Stomach (tissue), 9 donors: Measurements from ENCODE around the gene USP40. TPM values are rescaled to one million over a fixed set of nuclear protein-coding genes. Genes with fewer than 3 reads are reported as not detected.

Experiments used
- DNase-seq, 2 donors: peaks; one replicate each; pipeline versions ENCODE4 v3.0.0 to v3.0.0-alpha.2; 2013 to 2019
- H3K27ac ChIP-seq, 5 donors: fragments of 200-600 bp in 4 of 5; sonication (generic) in 4 of 5; one replicate each; pipeline ENCODE4 v1.5.1; 2013 to 2019; ENCODE audit warnings: mild to moderate bottlenecking in 1 of 5, moderate library complexity in 1 of 5
- H3K27me3 ChIP-seq, 3 donors: fragments of 200-600 bp; sonication (generic); one replicate each; pipeline ENCODE4 v1.5.1; 2017 to 2019; ENCODE audit warnings: mixed run types in 1 of 3
- H3K36me3 ChIP-seq, 4 donors: fragments of 200-600 bp; sonication (generic); 1 replicate in 3 of 4; 2 replicates in 1 of 4; pipeline ENCODE4 v1.5.1; 2016 to 2019
- H3K4me1 ChIP-seq, 4 donors: fragments of 200-600 bp; sonication (generic); one replicate each; pipeline ENCODE4 v1.5.1; 2016 to 2019
- H3K4me3 ChIP-seq, 4 donors: fragments of 200-600 bp; sonication (generic) in 3 of 4; one replicate each; pipeline ENCODE4 v1.5.1; 2016 to 2019; ENCODE audit warnings: mild to moderate bottlenecking in 1 of 4
- H3K9me3 ChIP-seq, 4 donors: fragments of 200-600 bp; sonication (generic); one replicate each; pipeline ENCODE4 v1.5.1; 2016 to 2019
- EP300 ChIP-seq: sonication (generic); formaldehyde crosslinking; IDR thresholded peaks from one replicate; pipeline ENCODE4 v1.6.1; 2017; ENCODE audit warnings: antibody characterized with exemption
- POLR2A ChIP-seq, 4 donors: fragments of 450-650 bp; IDR thresholded peaks; one replicate each; pipeline ENCODE4 v1.6.1; 2016; ENCODE audit warnings: antibody characterized with exemption in 4 of 4, control low read depth in 2 of 4, mild to moderate bottlenecking in 1 of 4, moderate library complexity in 1 of 4
- POLR2AphosphoS5 ChIP-seq, 3 donors: sonication (generic); formaldehyde crosslinking; IDR thresholded peaks; one replicate each; pipeline ENCODE4 v1.6.1; 2016; ENCODE audit warnings: antibody characterized with exemption in 3 of 3
- WGBS, 5 donors: extraction: QIAGEN DNeasy Blood & Tissue Kit in 3 of 5; methylation state at CpG; one replicate each; pipeline versions ENCODE4 v1.1.5 to v1.1.7; 2013 to 2018; 5-methylcytosine and 5-hydroxymethylcytosine counted together
- intact Hi-C: fragments of 100-400 bp; cut with DNase I; formaldehyde crosslinking; loops from one replicate; pipeline ENCODE4 v1.15.1; 2023; ENCODE audit warnings: low total_unique reads
- polyA plus RNA-seq, 3 donors: library from polyadenylated mRNA; stranded (reverse); fragments of 200-250 nt; gene quantifications; one replicate each; pipeline ENCODE4 v1.2.3, GENCODE V29; 2013
- total RNA-seq, 5 donors: library from RNA; depleted of rRNA; stranded (reverse); fragments of >200 nt; gene quantifications; one replicate each; pipeline versions ENCODE4 v1.1.0 to v1.2.3, GENCODE V29; 2014 to 2016
- TF ChIP-seq, protein P1 (sequence below), 7 experiments: fragments of 450-650 bp in 4 of 7; fragments of 200-600 bp in 3 of 7; sonication (generic) in 3 of 7; IDR thresholded peaks; one replicate each; pipeline ENCODE4 v1.5.1; 2016 to 2019; ENCODE audit warnings: antibody characterized with exemption in 7 of 7, control low read depth in 2 of 7, mild to moderate bottlenecking in 1 of 7
- donor health status: healthy with polysubstance abuse.
- donor health status: Bipolar disorder and iron deficiency.
- donor health status: healthy.

USP40 gene
- total and polyA plus RNA-seq, 8 donors = 14.5 to 186 (median 31.3) TPM

DNA sequence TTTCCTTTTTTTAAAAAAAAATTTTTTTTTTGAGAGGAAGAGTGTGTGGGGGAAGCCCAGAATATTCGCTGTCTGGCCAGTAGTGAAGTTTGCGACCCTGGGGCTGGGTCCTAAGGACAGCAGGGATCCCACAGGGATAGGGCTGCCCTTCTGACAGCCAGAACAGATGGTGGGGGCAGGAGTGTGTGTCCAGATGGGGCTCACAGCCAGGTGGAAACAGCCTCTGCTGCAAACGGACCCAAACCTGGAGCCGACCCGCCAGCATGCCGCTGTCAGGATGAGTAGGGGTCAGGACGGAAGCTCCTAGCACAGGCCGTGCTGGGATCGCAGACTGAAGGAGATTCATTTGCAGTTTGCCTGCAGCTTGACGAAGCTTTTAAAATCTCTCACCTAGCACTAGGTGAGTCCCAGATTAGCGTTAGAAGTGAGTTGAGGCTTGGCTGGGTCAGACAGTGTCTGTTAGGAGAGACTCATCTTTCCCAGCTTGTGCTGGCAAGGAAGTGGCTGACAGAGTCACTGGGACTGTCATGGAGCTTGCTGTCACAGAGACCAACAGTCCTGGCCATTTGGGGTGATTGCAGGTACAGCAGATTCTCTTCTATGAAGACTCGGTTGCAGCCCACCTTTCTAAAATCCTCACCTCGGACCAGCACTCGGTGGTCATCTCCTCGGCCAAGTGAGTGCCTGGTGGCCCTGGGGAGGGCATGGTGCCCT is 118.9 kb downstream of the USP40 start:
- WGBS, 5 donors = 72 to 93% (median 85%) methylated on average over 14 to 15 of the region's 15 CpGs
- peaks cover 86 to 98% (median 93%) of the 10 kb centered on the region in 4 donors for H3K36me3 ChIP-seq
- no peaks in the 10 kb centered on the region for H3K27me3 ChIP-seq
- H3K9me3 ChIP-seq = no peaks in the 10 kb centered on the region
- intact Hi-C loops = loop anchor here (10.0 kb wide), 1 partner anchor 93 kb away; the partner anchor contains the start of gene DGKD
- DNase-seq = no peak
- TF ChIP-seq EP300 = no peak
- TF ChIP-seq POLR2AphosphoS5 (IDR thresholded peaks at IDR 0.05) = no peak
- TF ChIP-seq POLR2A (IDR thresholded peaks at IDR 0.05) = no peak
- TF ChIP-seq, protein P1, sequence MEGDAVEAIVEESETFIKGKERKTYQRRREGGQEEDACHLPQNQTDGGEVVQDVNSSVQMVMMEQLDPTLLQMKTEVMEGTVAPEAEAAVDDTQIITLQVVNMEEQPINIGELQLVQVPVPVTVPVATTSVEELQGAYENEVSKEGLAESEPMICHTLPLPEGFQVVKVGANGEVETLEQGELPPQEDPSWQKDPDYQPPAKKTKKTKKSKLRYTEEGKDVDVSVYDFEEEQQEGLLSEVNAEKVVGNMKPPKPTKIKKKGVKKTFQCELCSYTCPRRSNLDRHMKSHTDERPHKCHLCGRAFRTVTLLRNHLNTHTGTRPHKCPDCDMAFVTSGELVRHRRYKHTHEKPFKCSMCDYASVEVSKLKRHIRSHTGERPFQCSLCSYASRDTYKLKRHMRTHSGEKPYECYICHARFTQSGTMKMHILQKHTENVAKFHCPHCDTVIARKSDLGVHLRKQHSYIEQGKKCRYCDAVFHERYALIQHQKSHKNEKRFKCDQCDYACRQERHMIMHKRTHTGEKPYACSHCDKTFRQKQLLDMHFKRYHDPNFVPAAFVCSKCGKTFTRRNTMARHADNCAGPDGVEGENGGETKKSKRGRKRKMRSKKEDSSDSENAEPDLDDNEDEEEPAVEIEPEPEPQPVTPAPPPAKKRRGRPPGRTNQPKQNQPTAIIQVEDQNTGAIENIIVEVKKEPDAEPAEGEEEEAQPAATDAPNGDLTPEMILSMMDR (IDR thresholded peaks at IDR 0.05) = peak in 1 of 7 experiments; percentile 4
- peaks cover 26 to 65% (median 44%) of the 10 kb centered on the region in 4 donors for H3K4me1 ChIP-seq
- H3K27ac ChIP-seq = peak overlapping the region; percentile 51 to 81 (median 60)
- no peak overlapping the region for H3K4me3 ChIP-seq

DNA sequence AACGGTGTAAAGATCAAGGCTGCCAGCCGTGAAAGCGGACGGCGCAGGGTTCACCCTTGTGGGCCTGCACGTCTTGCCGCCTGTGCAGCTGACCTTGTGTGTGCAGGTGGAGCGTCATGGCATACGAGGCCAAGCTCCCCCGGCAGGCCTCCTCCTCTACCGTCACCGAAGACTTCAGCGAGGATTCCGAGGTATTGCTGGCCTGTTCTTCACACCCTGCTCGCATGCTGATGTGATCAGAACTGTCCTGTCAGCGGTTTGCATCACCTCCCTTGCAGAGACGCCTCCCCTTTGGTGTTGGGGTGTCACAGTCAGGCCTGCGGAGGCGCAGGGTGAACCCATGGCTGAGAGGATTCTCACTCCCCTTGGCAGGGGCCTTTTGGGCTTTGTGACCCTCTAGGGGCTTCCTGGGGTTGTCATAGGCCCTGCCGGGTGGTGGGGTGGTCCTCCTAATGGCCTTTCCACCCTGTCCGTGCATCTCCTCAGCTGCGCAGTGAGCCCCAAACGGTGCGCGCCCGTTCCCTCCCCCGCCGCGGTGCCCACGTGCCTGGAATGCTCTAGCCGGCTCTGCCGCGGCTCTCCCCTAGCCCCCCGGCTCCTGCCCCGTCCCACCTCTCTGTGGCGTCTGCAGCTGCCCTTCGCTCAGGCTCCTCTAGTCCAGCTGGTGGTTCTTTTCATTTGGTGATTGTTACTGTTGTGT is 119.8 kb downstream of the USP40 start:
- peaks cover 26 to 74% (median 47%) of the 10 kb centered on the region in 4 donors for H3K4me1 ChIP-seq
- intact Hi-C loops = loop anchor here (10.0 kb wide), 1 partner anchor 92 kb away; the partner anchor contains the start of gene DGKD
- H3K9me3 ChIP-seq = no peaks in the 10 kb centered on the region
- H3K27me3 ChIP-seq = no peaks in the 10 kb centered on the region
- WGBS, 5 donors = 72 to 87% (median 77%) methylated on average over 28 to 37 of the region's 37 CpGs
- no peak for TF ChIP-seq POLR2AphosphoS5 (IDR thresholded peaks at IDR 0.05)
- TF ChIP-seq, protein P1 (IDR thresholded peaks at IDR 0.05) = no peak
- no peak for TF ChIP-seq POLR2A (IDR thresholded peaks at IDR 0.05)
- peaks cover 77 to 98% (median 93%) of the 10 kb centered on the region in 4 donors for H3K36me3 ChIP-seq
- no peak overlapping the region for H3K4me3 ChIP-seq
- peak overlapping the region; percentile 1 to 81 (median 72) for H3K27ac ChIP-seq
- no peak for DNase-seq

DNA sequence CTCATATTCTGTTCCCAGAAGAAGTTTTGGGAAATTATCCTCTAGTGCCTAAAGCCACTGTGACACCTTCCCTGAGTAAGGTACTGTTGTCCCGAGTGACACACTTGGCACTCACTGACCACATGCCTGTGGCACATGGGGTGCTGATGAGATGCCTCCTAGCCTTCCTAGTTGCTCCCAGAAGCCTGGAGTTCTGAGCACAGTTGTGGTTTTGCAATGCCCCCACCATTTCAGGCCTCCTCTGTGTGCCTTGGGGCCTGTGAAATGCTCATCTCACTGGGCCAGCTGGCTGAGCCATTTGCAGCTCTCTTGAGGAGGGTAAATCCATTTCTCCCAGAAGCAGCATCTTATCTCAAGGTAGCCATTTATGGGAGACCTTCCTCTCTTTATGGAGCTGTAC is 120.5 kb downstream of the USP40 start:
- no peak for DNase-seq
- intact Hi-C loops = loop anchor here (10.0 kb wide), 1 partner anchor 91 kb away; the partner anchor contains the start of gene DGKD
- Histone ChIP-seq H3K4me3 (no peak overlapping the region), H3K9me3 (no peaks in the 10 kb centered on the region), H3K36me3 (peaks cover 71 to 98% (median 92%) of the 10 kb centered on the region in 4 donors), H3K4me1 (peaks cover 29 to 80% (median 50%) of the 10 kb centered on the region in 4 donors), H3K27ac (peak overlapping the region; percentile 1 to 81 (median 72)), H3K27me3 (no peaks in the 10 kb centered on the region)
- TF ChIP-seq, protein P1 (IDR thresholded peaks at IDR 0.05) = no peak
- TF ChIP-seq EP300 (no peak), POLR2A (IDR thresholded peaks at IDR 0.05) (no peak), POLR2AphosphoS5 (IDR thresholded peaks at IDR 0.05) (no peak)
- 41 to 75% (median 54%) methylated on average over 1 of the region's 1 CpG for WGBS, 5 donors

DNA sequence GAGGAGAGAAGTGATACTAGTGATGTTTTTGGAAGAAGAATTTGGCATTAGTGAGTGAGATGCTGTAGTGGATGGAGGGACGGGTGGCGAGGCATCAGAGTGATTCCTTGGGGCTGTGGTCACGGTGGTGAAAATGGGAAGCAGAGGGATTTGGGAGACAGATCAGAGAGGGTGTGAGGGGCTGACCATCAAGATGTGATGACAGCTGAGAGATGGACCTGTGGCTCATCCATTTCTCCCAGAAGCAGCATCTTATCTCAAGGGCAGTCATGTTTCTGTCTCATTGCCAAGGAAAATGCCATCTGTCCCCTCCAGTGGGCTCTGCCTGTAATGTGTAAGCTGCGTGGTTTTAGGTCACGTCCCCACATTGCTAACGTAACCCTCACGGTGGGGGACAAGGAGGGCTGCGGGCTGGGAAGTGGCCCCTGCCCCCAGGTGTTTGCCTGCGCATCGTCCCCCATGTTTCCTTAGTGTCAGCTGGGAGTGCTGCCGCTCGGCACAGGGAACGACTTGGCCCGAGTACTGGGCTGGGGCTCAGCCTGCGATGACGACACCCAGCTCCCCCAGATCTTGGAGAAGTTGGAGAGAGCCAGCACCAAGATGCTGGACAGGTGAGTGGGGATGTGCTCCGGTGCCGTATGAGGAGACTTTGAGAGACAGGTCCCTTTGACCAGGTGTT is 121.3 kb downstream of the USP40 start:
- Histone ChIP-seq H3K9me3 (no peaks in the 10 kb centered on the region), H3K27me3 (no peaks in the 10 kb centered on the region), H3K4me3 (no peak overlapping the region), H3K27ac (peak overlapping the region; percentile 59 to 81 (median 72)), H3K4me1 (peaks cover 37 to 89% (median 54%) of the 10 kb centered on the region in 4 donors), H3K36me3 (peaks cover 64 to 95% (median 90%) of the 10 kb centered on the region in 4 donors)
- TF ChIP-seq, protein P1 (IDR thresholded peaks at IDR 0.05) = no peak
- TF ChIP-seq EP300 = no peak
- no peak for TF ChIP-seq POLR2A (IDR thresholded peaks at IDR 0.05)
- TF ChIP-seq POLR2AphosphoS5 (IDR thresholded peaks at IDR 0.05) = no peak
- DNase-seq = no peak
- intact Hi-C loops = loop anchor here (10.0 kb wide), 1 partner anchor 90 kb away; the partner anchor contains the start of gene DGKD
- WGBS, 5 donors = 80 to 89% (median 86%) methylated on average over 18 of the region's 18 CpGs
